GM12865 (cell line): ENCODE data around the gene ADD3.
A peak's percentile ranks its signal among the peaks of the same experiment; 100 is the strongest.

Experiments used
- DNase-seq: peaks from one replicate; pipeline ENCODE4 v3.0.0; 2010; ENCODE audit warnings: low read depth
- H3K4me3 ChIP-seq: 2 replicates; pipeline ENCODE4 v1.5.1; 2011; ENCODE audit warnings: mild to moderate bottlenecking, low read depth, low read length, control low read depth
- CTCF ChIP-seq: IDR thresholded peaks from 2 replicates; pipeline ENCODE4 v1.5.1; 2011; ENCODE audit warnings: low read length, control low read depth, low read depth, inconsistent platforms; ENCODE audit not compliant: insufficient read depth; ENCODE audit errors: missing control alignments

The ADD3 gene

GRCh38 chr10:110007701-110008517, at the start of gene ADD3:
TSS of gene ADD3 (plus strand) at chr10:110007984. CDS start at chr10:110100654, 92,670 bp downstream.
- DNase-seq = peak; percentile 94
- no peak for TF ChIP-seq CTCF
- H3K4me3 ChIP-seq = peak within 1 kb of the TSS; percentile 73

- no peak overlapping the region for H3K4me3 ChIP-seq
- no peak for DNase-seq
- no peak for TF ChIP-seq CTCF
Observed at GRCh38 chr10:109958059-109958458, 49.7 kb upstream of the ADD3 start.

GRCh38 chr10:109959259-109960145, 48.3 kb upstream of the ADD3 start:
- H3K4me3 ChIP-seq = no peak overlapping the region
- no peak for TF ChIP-seq CTCF
- no peak for DNase-seq

GRCh38 chr10:109960682-109961081, 47.1 kb upstream of the ADD3 start:
- TF ChIP-seq CTCF = no peak
- DNase-seq = no peak
- H3K4me3 ChIP-seq = no peak overlapping the region

- DNase-seq = no peak
- no peak for TF ChIP-seq CTCF
- H3K4me3 ChIP-seq = no peak overlapping the region
Observed at GRCh38 chr10:109961174-109962001, 46.4 kb upstream of the ADD3 start.

- no peak overlapping the region for H3K4me3 ChIP-seq
- TF ChIP-seq CTCF = no peak
- no peak for DNase-seq
Observed at GRCh38 chr10:109962247-109962646, 45.5 kb upstream of the ADD3 start.
